PC-3 (cell line): ENCODE data around the gene SLC4A9. TPM values are rescaled to one million over a fixed set of nuclear protein-coding genes. Genes with fewer than 3 reads are reported as not detected.

Experiments used
- ATAC-seq: fragments of 200-7000 bp; cut with Tn5 transposase; 2 replicates; pipeline ENCODE4 v1.9.1; 2020; ENCODE audit warnings: mild to moderate bottlenecking, moderate library complexity
- Bru-seq: library from RNA; stranded (reverse); fragments of 400-500 nt; gene quantifications from one replicate; lab custom pipeline; 2021; lab: Mats Ljungman, UMichigan
- BruChase-seq, 2 experiments: library from RNA; stranded (reverse); fragments of 400-500 nt; gene quantifications; one replicate each; lab custom pipeline; 2021; lab: Mats Ljungman, UMichigan
- BruUV-seq: library from RNA; stranded (reverse); fragments of 400-500 nt; replicated peaks from 2 replicates; lab custom pipeline; 2021; lab: Mats Ljungman, UMichigan
- CTCF ChIA-PET: fragments of 300-600 bp; sonication (Branson Sonifier 250); formaldehyde crosslinking; loops from one replicate; lab custom pipeline; 2022; ENCODE audit warnings: antibody characterized with exemption; lab: Charles Lee
- POLR2A ChIA-PET: fragments of 300-600 bp; sonication (Branson Sonifier 250); formaldehyde crosslinking; loops from one replicate; lab custom pipeline; 2022; ENCODE audit warnings: antibody characterized with exemption; ENCODE audit not compliant: unreplicated experiment; lab: Charles Lee
- DNase-seq: peaks from one replicate; pipeline ENCODE4 v3.0.0-alpha.2; 2015
- H2AFZ ChIP-seq: fragments of 300-600 bp; sonication (generic); 2 replicates; pipeline ENCODE4 v1.6.0; 2016; ENCODE audit warnings: antibody characterized with exemption, low read length
- H3F3A ChIP-seq: fragments of 300-600 bp; sonication (generic); one replicate; pipeline ENCODE4 v1.6.0; 2017; ENCODE audit warnings: antibody characterized with exemption, low read length, control low read depth, mild to moderate bottlenecking; ENCODE audit not compliant: unreplicated experiment
- H3K27ac ChIP-seq: fragments of 300-600 bp; sonication (generic); 2 replicates; pipeline ENCODE4 v1.5.1; 2016; ENCODE audit warnings: mild to moderate bottlenecking, low read length
- H3K27me3 ChIP-seq: fragments of 300-600 bp; sonication (generic); 2 replicates; pipeline ENCODE4 v1.6.1; 2016; ENCODE audit warnings: low read length, mixed read lengths
- H3K36me3 ChIP-seq: fragments of 300-600 bp; sonication (generic); 2 replicates; pipeline ENCODE4 v1.6.1; 2016; ENCODE audit warnings: low read depth, mixed run types, low read length, mixed read lengths
- H3K4me1 ChIP-seq: fragments of 300-600 bp; sonication (generic); 2 replicates; pipeline ENCODE4 v1.5.1; 2016; ENCODE audit warnings: low read length; ENCODE audit not compliant: insufficient read depth
- H3K4me2 ChIP-seq: fragments of 300-600 bp; sonication (generic); 2 replicates; pipeline ENCODE4 v1.6.0; 2016; ENCODE audit warnings: low read length
- H3K4me3 ChIP-seq: fragments of 300-600 bp; sonication (generic); 2 replicates; pipeline ENCODE4 v1.5.1; 2016; ENCODE audit warnings: mild to moderate bottlenecking, low read length, mixed read lengths
- H3K79me2 ChIP-seq: fragments of 300-600 bp; sonication (generic); 2 replicates; pipeline ENCODE4 v1.6.1; 2017; ENCODE audit warnings: low read length, mixed read lengths
- H3K9ac ChIP-seq: fragments of 300-600 bp; sonication (generic); 2 replicates; pipeline ENCODE4 v1.6.0; 2016; ENCODE audit warnings: mild to moderate bottlenecking, low read length
- H3K9me2 ChIP-seq: fragments of 300-600 bp; sonication (generic); replicated peaks from 2 replicates; pipeline ENCODE4 v1.6.1; 2016; ENCODE audit warnings: mixed run types, low read length, mixed read lengths
- H3K9me3 ChIP-seq: fragments of 300-600 bp; sonication (generic); 2 replicates; pipeline ENCODE4 v1.6.1; 2016; ENCODE audit warnings: low read length, mixed read lengths
- H4K20me1 ChIP-seq: fragments of 300-600 bp; sonication (generic); 2 replicates; pipeline ENCODE4 v1.6.1; 2016; ENCODE audit warnings: low read length, mixed read lengths
- CTCF ChIP-seq: fragments of 300-600 bp; sonication (generic); conservative IDR thresholded peaks from 2 replicates; pipeline ENCODE4 v1.5.1; 2017; ENCODE audit warnings: antibody characterized with exemption, low read depth, mild to moderate bottlenecking, low read length
- EZH2 ChIP-seq: fragments of 300-600 bp; sonication (generic); IDR thresholded peaks from one replicate; pipeline ENCODE4 v1.6.1; 2017; ENCODE audit warnings: antibody characterized with exemption, mild to moderate bottlenecking, low read length; ENCODE audit not compliant: unreplicated experiment
- EZH2phosphoT487 ChIP-seq: fragments of 300-600 bp; sonication (generic); IDR thresholded peaks from 2 replicates; pipeline ENCODE4 v1.6.1; 2018; ENCODE audit warnings: mild to moderate bottlenecking, antibody characterized with exemption, low read length, borderline replicate concordance
- intact Hi-C: fragments of 100-400 bp; cut with micrococcal nuclease; formaldehyde crosslinking; loops from 2 replicates; pipeline ENCODE4 v1.9.0; 2023
- long read RNA-seq: library from polyadenylated mRNA; unstranded; transcript quantifications from one replicate; pipeline ENCODE4 v2.0.0, GENCODE V29; 2021; ENCODE audit not compliant: unreplicated experiment
- total RNA-seq: library from RNA; depleted of rRNA; stranded (reverse); fragments of >200 nt; gene quantifications from 2 replicates; pipeline ENCODE4 v1.2.3, GENCODE V29; 2014; rRNA removed

Gene SLC4A9
- 0.29 TPM in 1 of 2 replicates, not detected in the other for total RNA-seq
- Bru-seq, nascent RNA = percentile 19 among the genes with signal in this experiment
- BruChase-seq, experiment 1, labeled RNA remaining after a 6-hour chase = percentile 19 among the genes with signal in this experiment
- BruChase-seq, experiment 2, labeled RNA remaining after a 2-hour chase = percentile 17 among the genes with signal in this experiment
- long read RNA-seq, partial matches to known transcripts = 1 of 2 reads
- long read RNA-seq, other reads (novel, unspliced or antisense) = 1 of 2 reads

GRCh38 chr5:140360101-140360500 lies at the start of gene SLC4A9:
Gene SLC4A9 (plus strand): TSS chr5:140360194. CDS start chr5:140360237, 43 bp downstream.
- ChIA-PET POLR2A (interaction anchor here (0.6 kb wide), 1 partner anchor 120 kb away, joined by 3 read pairs; no protein-coding TSS in a partner anchor), CTCF (interaction anchor here (0.6 to 0.7 kb wide), 3 partner anchors 48 to 187 kb away, joined by 3 to 6 read pairs (median 5); partner anchors contain the start of gene EIF4EBP3)
- Histone ChIP-seq H3K27ac (no peak within 1 kb of the TSS), H3K36me3 (no peaks in the 10 kb centered on the region), H3K4me3 (no peak within 1 kb of the TSS), H3K27me3 (no peaks in the 10 kb centered on the region), H2AFZ (no peak within 1 kb of the TSS), H3K9ac (no peak within 1 kb of the TSS), H3K9me2 (no peaks in the 10 kb centered on the region), H3K9me3 (no peaks in the 10 kb centered on the region), H3F3A (peaks cover 4% of the 10 kb centered on the region), H3K4me2 (no peak within 1 kb of the TSS), H4K20me1 (no peaks in the 10 kb centered on the region), H3K4me1 (peaks cover under 1% of the 10 kb centered on the region; the same call in 1 of the 2 replicates), H3K79me2 (no peaks in the 10 kb centered on the region)
- intact Hi-C loops = no loop called here
- no TSS peak for BruUV-seq
- DNase-seq (no peak), ATAC-seq (no peak)
- TF ChIP-seq EZH2phosphoT487 (no peak), EZH2 (no peak), CTCF (no peak)

- Histone ChIP-seq H3K4me1 (peaks cover 41% of the 10 kb centered on the region), H3K4me3 (no peak overlapping the region), H4K20me1 (no peaks in the 10 kb centered on the region), H3K9ac (peak overlapping the region; percentile 93), H3K9me2 (no peaks in the 10 kb centered on the region; the same call in 1 of the 2 replicates), H3K36me3 (no peaks in the 10 kb centered on the region), H3K27me3 (no peaks in the 10 kb centered on the region), H2AFZ (no peak overlapping the region), H3F3A (peaks cover 19% of the 10 kb centered on the region), H3K4me2 (peak overlapping the region; percentile 80), H3K79me2 (no peaks in the 10 kb centered on the region), H3K9me3 (no peaks in the 10 kb centered on the region), H3K27ac (peak overlapping the region; percentile 98)
- ATAC-seq = no peak
- POLR2A ChIA-PET = interaction anchor here (0.7 to 1.4 kb wide), 2 partner anchors 13 to 36 kb away, joined by 3 to 4 read pairs; no protein-coding TSS in a partner anchor
- TF ChIP-seq EZH2 (no peak), CTCF (no peak), EZH2phosphoT487 (no peak)
- peak; percentile 15 for DNase-seq
- CTCF ChIA-PET = no interaction called here
- intact Hi-C loops = loop anchor here (5.0 kb wide), 1 partner anchor 48 kb away; no protein-coding TSS in a partner anchor
- BruUV-seq = no TSS peak
Measured at GRCh38 chr5:140310434-140310833, 49.6 kb upstream of the SLC4A9 start.
